ENCODE measurements around the gene KNOP1.

KNOP1 gene

GRCh38 chr16:19687279-19687678 lies 30.7 kb downstream of the KNOP1 start:
- Histone ChIP-seq H3K36me3 (ENCODE audit: insufficient read depth, low read length) (peaks cover 40% of the 10 kb centered on the region), H3K27ac (ENCODE audit: low read depth, low read length, poor library complexity, severe bottlenecking) (no peak overlapping the region), H3K9ac (ENCODE audit: low read length) (no peak overlapping the region), H4K20me1 (ENCODE audit: insufficient read depth, low read length) (no peaks in the 10 kb centered on the region), H3F3A (ENCODE audit: insufficient read depth, low read length) (no peaks in the 10 kb centered on the region), H2AFZ (ENCODE audit: low read length) (no peak overlapping the region), H3K9me3 (ENCODE audit: low read length) (no peaks in the 10 kb centered on the region), H3K27me3 (ENCODE audit: insufficient read depth, low read length) (no peaks in the 10 kb centered on the region), H3K4me2 (ENCODE audit: low read length) (no peak overlapping the region), H3K4me1 (ENCODE audit: insufficient read depth, low read length, severe bottlenecking) (no peaks in the 10 kb centered on the region), H3K79me2 (ENCODE audit: insufficient read depth, low read length) (no peaks in the 10 kb centered on the region), H3K9me2 (ENCODE audit: low read depth, low read length) (no peaks in the 10 kb centered on the region), H3K4me3 (ENCODE audit: low read depth, low read length, poor library complexity, severe bottlenecking) (no peak overlapping the region)
- TF ChIP-seq, protein P1, sequence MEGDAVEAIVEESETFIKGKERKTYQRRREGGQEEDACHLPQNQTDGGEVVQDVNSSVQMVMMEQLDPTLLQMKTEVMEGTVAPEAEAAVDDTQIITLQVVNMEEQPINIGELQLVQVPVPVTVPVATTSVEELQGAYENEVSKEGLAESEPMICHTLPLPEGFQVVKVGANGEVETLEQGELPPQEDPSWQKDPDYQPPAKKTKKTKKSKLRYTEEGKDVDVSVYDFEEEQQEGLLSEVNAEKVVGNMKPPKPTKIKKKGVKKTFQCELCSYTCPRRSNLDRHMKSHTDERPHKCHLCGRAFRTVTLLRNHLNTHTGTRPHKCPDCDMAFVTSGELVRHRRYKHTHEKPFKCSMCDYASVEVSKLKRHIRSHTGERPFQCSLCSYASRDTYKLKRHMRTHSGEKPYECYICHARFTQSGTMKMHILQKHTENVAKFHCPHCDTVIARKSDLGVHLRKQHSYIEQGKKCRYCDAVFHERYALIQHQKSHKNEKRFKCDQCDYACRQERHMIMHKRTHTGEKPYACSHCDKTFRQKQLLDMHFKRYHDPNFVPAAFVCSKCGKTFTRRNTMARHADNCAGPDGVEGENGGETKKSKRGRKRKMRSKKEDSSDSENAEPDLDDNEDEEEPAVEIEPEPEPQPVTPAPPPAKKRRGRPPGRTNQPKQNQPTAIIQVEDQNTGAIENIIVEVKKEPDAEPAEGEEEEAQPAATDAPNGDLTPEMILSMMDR (IDR thresholded peaks at IDR 0.05; ENCODE audit: low read length), result no peak
- TF ChIP-seq EZH2 (IDR thresholded peaks at IDR 0.05; ENCODE audit: borderline replicate concordance, low read length), result no peak

GRCh38 chr16:19685176-19685575 lies 32.9 kb downstream of the KNOP1 start:
- H3K4me1 ChIP-seq (ENCODE audit: insufficient read depth, low read length, severe bottlenecking), result no peaks in the 10 kb centered on the region
- H3K27me3 ChIP-seq (ENCODE audit: insufficient read depth, low read length), result no peaks in the 10 kb centered on the region
- H3K27ac ChIP-seq (ENCODE audit: low read depth, low read length, poor library complexity, severe bottlenecking), result no peak overlapping the region
- H4K20me1 ChIP-seq (ENCODE audit: insufficient read depth, low read length), result no peaks in the 10 kb centered on the region
- H3K4me3 ChIP-seq (ENCODE audit: low read depth, low read length, poor library complexity, severe bottlenecking), result no peak overlapping the region
- H3K9ac ChIP-seq (ENCODE audit: low read length), result no peak overlapping the region
- no peaks in the 10 kb centered on the region for H3F3A ChIP-seq (ENCODE audit: insufficient read depth, low read length)
- peaks cover 34% of the 10 kb centered on the region for H3K36me3 ChIP-seq (ENCODE audit: insufficient read depth, low read length)
- TF ChIP-seq EZH2 (IDR thresholded peaks at IDR 0.05; ENCODE audit: borderline replicate concordance, low read length), result no peak
- TF ChIP-seq, protein P1 (IDR thresholded peaks at IDR 0.05; ENCODE audit: low read length), result no peak
- no peaks in the 10 kb centered on the region for H3K79me2 ChIP-seq (ENCODE audit: insufficient read depth, low read length)
- H2AFZ ChIP-seq (ENCODE audit: low read length), result no peak overlapping the region
- no peak overlapping the region for H3K4me2 ChIP-seq (ENCODE audit: low read length)
- H3K9me3 ChIP-seq (ENCODE audit: low read length), result no peaks in the 10 kb centered on the region
- H3K9me2 ChIP-seq (ENCODE audit: low read depth, low read length), result no peaks in the 10 kb centered on the region

- H3K79me2 ChIP-seq (ENCODE audit: insufficient read depth, low read length), result no peaks in the 10 kb centered on the region
- no peaks in the 10 kb centered on the region for H4K20me1 ChIP-seq (ENCODE audit: insufficient read depth, low read length)
- H3K4me1 ChIP-seq (ENCODE audit: insufficient read depth, low read length, severe bottlenecking), result no peaks in the 10 kb centered on the region
- no peak overlapping the region for H3K4me2 ChIP-seq (ENCODE audit: low read length)
- H3K27ac ChIP-seq (ENCODE audit: low read depth, low read length, poor library complexity, severe bottlenecking), result no peak overlapping the region
- no peaks in the 10 kb centered on the region for H3K27me3 ChIP-seq (ENCODE audit: insufficient read depth, low read length)
- H2AFZ ChIP-seq (ENCODE audit: low read length), result no peak overlapping the region
- no peak overlapping the region for H3K9ac ChIP-seq (ENCODE audit: low read length)
- H3F3A ChIP-seq (ENCODE audit: insufficient read depth, low read length), result no peaks in the 10 kb centered on the region
- TF ChIP-seq EZH2 (IDR thresholded peaks at IDR 0.05; ENCODE audit: borderline replicate concordance, low read length), result no peak
- TF ChIP-seq, protein P1 (IDR thresholded peaks at IDR 0.05; ENCODE audit: low read length), result no peak
- H3K9me2 ChIP-seq (ENCODE audit: low read depth, low read length), result no peaks in the 10 kb centered on the region
- no peak overlapping the region for H3K4me3 ChIP-seq (ENCODE audit: low read depth, low read length, poor library complexity, severe bottlenecking)
- no peaks in the 10 kb centered on the region for H3K9me3 ChIP-seq (ENCODE audit: low read length)
- H3K36me3 ChIP-seq (ENCODE audit: insufficient read depth, low read length), result peaks cover 34% of the 10 kb centered on the region
These were observed 34.4 kb downstream of the KNOP1 start for GRCh38 chr16:19683453-19684236.
